Measurements from ENCODE around the gene CCN5.
"Not testable (repeated sequence)": the region's sequence is repeated elsewhere in the genome, so short reads cannot be mapped to it uniquely, and the experiment has no call there.

CCN5 gene

DNA sequence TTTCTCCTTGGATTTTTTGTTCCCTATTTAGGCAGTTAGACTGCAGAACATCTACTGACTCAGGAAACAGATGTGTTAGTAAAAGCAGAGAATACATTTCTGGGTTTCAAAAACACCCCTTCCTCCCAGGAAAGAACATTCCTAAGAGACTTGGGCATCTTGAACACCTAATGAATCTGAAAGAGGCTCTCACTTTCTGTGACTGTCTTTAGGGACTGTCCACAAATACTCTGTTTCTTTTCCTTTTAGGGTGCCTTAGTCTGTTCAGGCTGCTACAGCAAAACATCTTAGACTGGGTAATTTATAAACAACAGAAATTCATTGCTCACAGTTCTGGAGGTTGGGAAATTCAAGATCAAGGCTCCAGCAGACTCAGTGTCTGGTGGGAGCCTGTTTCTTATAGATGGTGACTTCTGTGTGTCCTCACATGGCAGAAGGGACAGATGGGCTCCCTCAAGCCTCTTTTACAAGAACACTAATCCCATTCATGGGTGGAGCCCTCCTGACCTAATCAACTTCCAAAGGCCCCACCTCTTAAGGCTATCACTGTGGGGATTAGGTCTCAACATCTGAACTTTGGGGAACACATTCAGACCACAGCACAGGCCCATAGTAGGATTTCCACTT is 19.4 kb upstream of the CCN5 start:
- Histone ChIP-seq H3K27ac (ENCODE audit: low read depth, low read length) (no peak overlapping the region), H3K9ac (ENCODE audit: low read depth, low read length) (no peak overlapping the region)

DNA sequence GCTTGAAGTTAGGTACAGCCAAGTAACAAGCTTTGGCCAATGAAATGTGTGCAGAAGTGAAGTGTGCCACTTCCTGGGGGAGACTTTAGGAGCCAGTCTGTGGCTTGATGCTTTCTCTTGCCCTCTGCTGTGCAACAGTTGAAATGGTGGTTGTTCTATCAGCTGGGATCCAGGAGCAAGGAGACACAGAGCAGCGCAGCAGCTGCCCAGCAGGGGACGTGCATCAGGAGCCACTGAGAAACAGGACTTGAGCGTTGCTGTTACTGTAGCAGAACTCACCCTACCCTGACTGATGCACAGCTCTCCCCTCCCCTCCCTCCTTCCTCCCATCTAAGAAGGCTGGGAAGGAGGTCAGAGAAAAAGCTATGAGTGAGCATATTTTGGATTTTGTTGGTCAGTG is 18.9 kb upstream of the CCN5 start:
- H3K36me3 ChIP-seq (ENCODE audit: control insufficient read depth, insufficient read depth, low read length): no peaks in the 10 kb centered on the region
- H3K4me3 ChIP-seq (ENCODE audit: low read depth, low read length): no peak overlapping the region
- no peak overlapping the region for H3K9ac ChIP-seq (ENCODE audit: low read depth, low read length)
- H3K4me1 ChIP-seq (ENCODE audit: control insufficient read depth, insufficient read depth, low read length): peaks cover 14% of the 10 kb centered on the region
- no peak overlapping the region for H3K27ac ChIP-seq (ENCODE audit: low read depth, low read length)
- H3K27me3 ChIP-seq (ENCODE audit: control insufficient read depth, insufficient read depth, low read length): no peaks in the 10 kb centered on the region
- H3K9me3 ChIP-seq (ENCODE audit: control insufficient read depth, insufficient read depth, low read length): no peaks in the 10 kb centered on the region

More for the DNA sequence above, 19.4 kb upstream of the CCN5 start:
- no peaks in the 10 kb centered on the region for H3K27me3 ChIP-seq (ENCODE audit: control insufficient read depth, insufficient read depth, low read length)
- no peaks in the 10 kb centered on the region for H3K36me3 ChIP-seq (ENCODE audit: control insufficient read depth, insufficient read depth, low read length)
- no peaks in the 10 kb centered on the region for H3K9me3 ChIP-seq (ENCODE audit: control insufficient read depth, insufficient read depth, low read length)
- peaks cover 9% of the 10 kb centered on the region for H3K4me1 ChIP-seq (ENCODE audit: control insufficient read depth, insufficient read depth, low read length)
- no peak overlapping the region for H3K4me3 ChIP-seq (ENCODE audit: low read depth, low read length)

GRCh38 chr20:44697041-44697440 is 18.1 kb upstream of the CCN5 start:
- H3K27me3 ChIP-seq (ENCODE audit: control insufficient read depth, insufficient read depth, low read length); H3K36me3 ChIP-seq (ENCODE audit: control insufficient read depth, insufficient read depth, low read length); H3K9me3 ChIP-seq (ENCODE audit: control insufficient read depth, insufficient read depth, low read length); H3K4me3 ChIP-seq (ENCODE audit: low read depth, low read length); H3K9ac ChIP-seq (ENCODE audit: low read depth, low read length); H3K27ac ChIP-seq (ENCODE audit: low read depth, low read length): not testable (repeated sequence)
- peaks cover 20% of the 10 kb centered on the region for H3K4me1 ChIP-seq (ENCODE audit: control insufficient read depth, insufficient read depth, low read length)

GRCh38 chr20:44698351-44698750 is 16.8 kb upstream of the CCN5 start:
- Histone ChIP-seq H3K4me3 (ENCODE audit: low read depth, low read length) (no peak overlapping the region), H3K9me3 (ENCODE audit: control insufficient read depth, insufficient read depth, low read length) (no peaks in the 10 kb centered on the region), H3K9ac (ENCODE audit: low read depth, low read length) (no peak overlapping the region), H3K36me3 (ENCODE audit: control insufficient read depth, insufficient read depth, low read length) (no peaks in the 10 kb centered on the region), H3K27me3 (ENCODE audit: control insufficient read depth, insufficient read depth, low read length) (no peaks in the 10 kb centered on the region), H3K27ac (ENCODE audit: low read depth, low read length) (no peak overlapping the region), H3K4me1 (ENCODE audit: control insufficient read depth, insufficient read depth, low read length) (peaks cover 20% of the 10 kb centered on the region)

- Histone ChIP-seq H3K9ac (ENCODE audit: low read depth, low read length) (no peak overlapping the region), H3K4me3 (ENCODE audit: low read depth, low read length) (no peak overlapping the region), H3K4me1 (ENCODE audit: control insufficient read depth, insufficient read depth, low read length) (peaks cover 20% of the 10 kb centered on the region), H3K27me3 (ENCODE audit: control insufficient read depth, insufficient read depth, low read length) (no peaks in the 10 kb centered on the region), H3K27ac (ENCODE audit: low read depth, low read length) (no peak overlapping the region), H3K36me3 (ENCODE audit: control insufficient read depth, insufficient read depth, low read length) (no peaks in the 10 kb centered on the region), H3K9me3 (ENCODE audit: control insufficient read depth, insufficient read depth, low read length) (no peaks in the 10 kb centered on the region)
These were observed 14.9 kb upstream of the CCN5 start for GRCh38 chr20:44700306-44700705.

GRCh38 chr20:44701118-44701857 is 13.9 kb upstream of the CCN5 start:
- Histone ChIP-seq H3K36me3 (ENCODE audit: control insufficient read depth, insufficient read depth, low read length) (no peaks in the 10 kb centered on the region), H3K9ac (ENCODE audit: low read depth, low read length) (no peak overlapping the region), H3K27me3 (ENCODE audit: control insufficient read depth, insufficient read depth, low read length) (no peaks in the 10 kb centered on the region), H3K27ac (ENCODE audit: low read depth, low read length) (no peak overlapping the region), H3K9me3 (ENCODE audit: control insufficient read depth, insufficient read depth, low read length) (no peaks in the 10 kb centered on the region), H3K4me3 (ENCODE audit: low read depth, low read length) (no peak overlapping the region), H3K4me1 (ENCODE audit: control insufficient read depth, insufficient read depth, low read length) (peaks cover 12% of the 10 kb centered on the region)

- H3K9ac ChIP-seq (ENCODE audit: low read depth, low read length): no peak overlapping the region
- peaks cover 12% of the 10 kb centered on the region for H3K4me1 ChIP-seq (ENCODE audit: control insufficient read depth, insufficient read depth, low read length)
- no peak overlapping the region for H3K4me3 ChIP-seq (ENCODE audit: low read depth, low read length)
- H3K9me3 ChIP-seq (ENCODE audit: control insufficient read depth, insufficient read depth, low read length): no peaks in the 10 kb centered on the region
- H3K27me3 ChIP-seq (ENCODE audit: control insufficient read depth, insufficient read depth, low read length): no peaks in the 10 kb centered on the region
- no peaks in the 10 kb centered on the region for H3K36me3 ChIP-seq (ENCODE audit: control insufficient read depth, insufficient read depth, low read length)
- H3K27ac ChIP-seq (ENCODE audit: low read depth, low read length): no peak overlapping the region
These were observed 13.3 kb upstream of the CCN5 start for GRCh38 chr20:44701858-44702256.

GRCh38 chr20:44702776-44703175 is 12.4 kb upstream of the CCN5 start:
- Histone ChIP-seq H3K9me3 (ENCODE audit: control insufficient read depth, insufficient read depth, low read length) (no peaks in the 10 kb centered on the region), H3K27ac (ENCODE audit: low read depth, low read length) (no peak overlapping the region), H3K27me3 (ENCODE audit: control insufficient read depth, insufficient read depth, low read length) (no peaks in the 10 kb centered on the region), H3K4me3 (ENCODE audit: low read depth, low read length) (no peak overlapping the region), H3K9ac (ENCODE audit: low read depth, low read length) (no peak overlapping the region), H3K36me3 (ENCODE audit: control insufficient read depth, insufficient read depth, low read length) (no peaks in the 10 kb centered on the region), H3K4me1 (ENCODE audit: control insufficient read depth, insufficient read depth, low read length) (peaks cover 12% of the 10 kb centered on the region)

GRCh38 chr20:44703183-44703925 is 11.8 kb upstream of the CCN5 start:
- no peak overlapping the region for H3K4me3 ChIP-seq (ENCODE audit: low read depth, low read length)
- no peak overlapping the region for H3K9ac ChIP-seq (ENCODE audit: low read depth, low read length)
- peaks cover 12% of the 10 kb centered on the region for H3K4me1 ChIP-seq (ENCODE audit: control insufficient read depth, insufficient read depth, low read length)
- no peak overlapping the region for H3K27ac ChIP-seq (ENCODE audit: low read depth, low read length)
- H3K9me3 ChIP-seq (ENCODE audit: control insufficient read depth, insufficient read depth, low read length): no peaks in the 10 kb centered on the region
- no peaks in the 10 kb centered on the region for H3K36me3 ChIP-seq (ENCODE audit: control insufficient read depth, insufficient read depth, low read length)
- H3K27me3 ChIP-seq (ENCODE audit: control insufficient read depth, insufficient read depth, low read length): no peaks in the 10 kb centered on the region

GRCh38 chr20:44703956-44704488 is 11.1 kb upstream of the CCN5 start:
- Histone ChIP-seq H3K4me1 (ENCODE audit: control insufficient read depth, insufficient read depth, low read length) (peaks cover 12% of the 10 kb centered on the region), H3K9ac (ENCODE audit: low read depth, low read length) (no peak overlapping the region), H3K36me3 (ENCODE audit: control insufficient read depth, insufficient read depth, low read length) (no peaks in the 10 kb centered on the region), H3K27ac (ENCODE audit: low read depth, low read length) (no peak overlapping the region), H3K9me3 (ENCODE audit: control insufficient read depth, insufficient read depth, low read length) (no peaks in the 10 kb centered on the region), H3K4me3 (ENCODE audit: low read depth, low read length) (no peak overlapping the region), H3K27me3 (ENCODE audit: control insufficient read depth, insufficient read depth, low read length) (no peaks in the 10 kb centered on the region)

GRCh38 chr20:44704551-44704971 is 10.6 kb upstream of the CCN5 start:
- peaks cover 12% of the 10 kb centered on the region for H3K4me1 ChIP-seq (ENCODE audit: control insufficient read depth, insufficient read depth, low read length)
- no peak overlapping the region for H3K27ac ChIP-seq (ENCODE audit: low read depth, low read length)
- no peaks in the 10 kb centered on the region for H3K27me3 ChIP-seq (ENCODE audit: control insufficient read depth, insufficient read depth, low read length)

More at GRCh38 chr20:44704551-44704971, 10.6 kb upstream of the CCN5 start:
- H3K36me3 ChIP-seq (ENCODE audit: control insufficient read depth, insufficient read depth, low read length): no peaks in the 10 kb centered on the region
- H3K9ac ChIP-seq (ENCODE audit: low read depth, low read length): no peak overlapping the region
- no peak overlapping the region for H3K4me3 ChIP-seq (ENCODE audit: low read depth, low read length)
- H3K9me3 ChIP-seq (ENCODE audit: control insufficient read depth, insufficient read depth, low read length): no peaks in the 10 kb centered on the region
